ENCODE results near the gene ATRNL1.

Gene ATRNL1

DNA sequence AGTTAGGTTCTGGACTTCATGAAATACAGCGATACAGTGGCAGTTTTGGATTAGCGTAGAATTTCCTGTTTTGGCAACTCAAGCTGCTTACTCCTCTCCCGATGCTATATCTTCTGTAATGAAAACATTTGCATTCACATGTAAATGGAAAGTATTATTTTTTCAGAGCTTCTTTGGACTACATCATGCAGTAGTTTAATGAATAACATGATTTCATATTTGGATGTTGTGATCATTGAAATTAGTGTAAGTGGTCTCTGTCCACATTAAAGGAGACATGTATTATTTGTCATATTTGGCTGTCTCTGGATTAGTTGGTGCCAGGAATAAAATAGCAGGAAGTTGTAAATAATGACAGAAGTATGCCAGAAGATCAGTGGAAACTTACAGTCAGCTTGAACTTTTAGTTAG lies 848.2 kb downstream of the ATRNL1 start:
- DNase-seq (ENCODE audit: low read depth in 3 of 3, low spot score in 1 of 3): no peak

DNA sequence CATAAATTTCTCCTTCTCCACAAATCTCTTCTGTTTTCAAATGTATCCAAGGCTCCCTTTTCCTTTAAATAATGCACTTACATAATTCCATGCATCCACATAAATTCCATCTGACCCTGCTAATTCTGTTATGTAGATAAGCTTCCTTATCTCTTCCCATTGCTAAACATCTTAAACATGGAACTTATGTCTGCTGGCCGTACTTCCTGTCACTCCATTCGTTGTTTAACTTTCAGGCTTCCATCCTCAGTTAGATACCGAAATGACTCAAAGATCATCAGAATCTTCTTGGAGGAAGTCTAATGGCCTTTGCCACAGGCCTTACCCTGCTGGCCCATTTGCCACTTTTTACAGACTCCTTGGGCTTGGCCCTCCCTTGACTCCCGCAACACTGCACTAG lies 848.9 kb downstream of the ATRNL1 start:
- no peak for DNase-seq (ENCODE audit: low read depth in 3 of 3, low spot score in 1 of 3)

DNA sequence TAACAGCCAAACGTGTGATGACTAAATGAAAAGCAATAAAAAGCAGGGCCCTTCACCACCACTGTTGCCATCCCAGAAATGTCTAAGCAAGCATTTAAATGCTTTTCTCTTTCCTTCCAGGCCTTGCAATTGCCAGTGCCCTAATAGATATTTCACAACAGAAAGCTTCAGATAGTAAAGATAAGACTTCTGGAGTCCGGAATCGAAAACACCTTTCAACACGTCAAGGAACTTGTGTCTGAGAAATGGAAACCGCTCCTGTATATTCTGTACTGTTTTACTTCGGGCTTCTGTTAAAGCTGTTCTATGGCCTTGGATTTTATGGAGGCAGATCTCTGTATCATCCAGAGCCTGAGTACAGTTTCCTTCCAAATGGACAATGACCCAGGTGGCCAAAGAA lies 851.4 kb downstream of the ATRNL1 start:
- DNase-seq (ENCODE audit: low read depth in 3 of 3, low spot score in 1 of 3): no peak

DNA sequence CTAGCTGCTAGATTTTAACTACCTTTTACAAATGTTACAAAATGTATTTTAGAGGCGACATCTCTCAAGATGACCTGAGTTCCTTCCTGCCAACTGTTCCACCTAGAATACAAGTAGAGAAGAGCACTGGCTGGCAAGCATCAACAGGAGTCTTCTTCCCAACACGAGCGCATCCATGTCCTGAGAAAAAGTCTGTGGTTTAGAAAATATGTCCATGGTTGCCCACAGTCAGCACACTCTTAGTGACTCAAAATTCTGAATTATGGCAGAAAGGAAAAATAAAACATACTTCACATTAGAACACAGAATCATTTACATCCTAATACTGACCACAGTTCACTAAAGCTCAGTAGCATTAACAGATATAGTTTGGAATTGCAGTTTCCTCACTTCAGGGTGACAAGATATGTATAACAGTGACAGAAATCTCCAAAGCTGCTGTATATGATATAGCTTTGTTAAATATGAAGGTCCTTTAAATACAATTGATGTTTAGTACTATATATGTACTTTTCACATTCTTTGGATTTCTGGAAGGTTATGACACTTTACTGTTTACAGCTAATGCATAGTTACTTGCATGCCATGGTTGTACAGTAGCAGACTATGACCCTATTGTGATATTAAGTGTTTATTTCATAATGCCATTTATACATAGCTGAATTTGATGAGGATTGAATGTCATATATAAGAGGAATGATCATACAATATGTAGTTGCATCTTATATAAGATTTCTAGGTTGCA lies 852.7 kb downstream of the ATRNL1 start:
- no peak for DNase-seq (ENCODE audit: low read depth in 3 of 3, low spot score in 1 of 3)

DNA sequence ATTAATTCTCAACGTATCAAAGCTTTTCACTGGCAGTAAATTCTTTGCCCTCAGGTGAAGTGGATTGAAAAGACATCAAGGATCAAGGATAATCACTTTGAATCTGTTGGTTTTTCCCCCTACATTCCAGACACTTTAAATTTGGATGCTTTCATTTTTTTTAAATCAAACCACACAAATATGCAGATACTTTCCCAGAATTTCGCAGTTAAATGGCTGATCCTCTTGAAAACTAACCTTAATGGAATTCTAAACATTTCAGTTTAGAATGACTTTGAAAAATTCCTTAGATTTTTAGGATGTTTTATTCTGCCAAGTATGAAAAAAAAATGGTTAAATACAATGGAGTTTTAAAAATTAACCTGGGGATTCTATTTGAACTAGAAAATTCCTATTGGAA lies 853.9 kb downstream of the ATRNL1 start:
- DNase-seq (ENCODE audit: low read depth in 3 of 3, low spot score in 1 of 3): no peak

DNA sequence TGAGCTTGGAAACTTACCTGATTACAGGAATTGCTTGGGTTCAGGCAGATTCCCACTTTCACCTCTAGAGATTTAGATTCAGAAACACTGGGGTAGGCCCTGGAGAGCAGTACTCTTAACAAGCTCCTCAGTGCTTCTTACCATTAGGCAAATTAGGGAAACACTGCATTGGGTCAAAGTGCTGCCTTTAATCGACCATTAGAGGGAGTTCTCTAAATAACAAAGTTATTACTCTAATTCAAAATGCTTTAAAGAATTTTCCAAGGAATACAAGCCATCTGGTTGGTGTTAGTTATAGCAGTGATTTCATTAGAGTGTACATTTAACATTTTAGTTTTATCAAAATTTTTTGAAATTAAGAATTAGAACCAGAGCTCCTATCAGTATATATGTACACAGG lies 855.3 kb downstream of the ATRNL1 start:
- DNase-seq (ENCODE audit: low read depth in 3 of 3, low spot score in 1 of 3): no peak

DNA sequence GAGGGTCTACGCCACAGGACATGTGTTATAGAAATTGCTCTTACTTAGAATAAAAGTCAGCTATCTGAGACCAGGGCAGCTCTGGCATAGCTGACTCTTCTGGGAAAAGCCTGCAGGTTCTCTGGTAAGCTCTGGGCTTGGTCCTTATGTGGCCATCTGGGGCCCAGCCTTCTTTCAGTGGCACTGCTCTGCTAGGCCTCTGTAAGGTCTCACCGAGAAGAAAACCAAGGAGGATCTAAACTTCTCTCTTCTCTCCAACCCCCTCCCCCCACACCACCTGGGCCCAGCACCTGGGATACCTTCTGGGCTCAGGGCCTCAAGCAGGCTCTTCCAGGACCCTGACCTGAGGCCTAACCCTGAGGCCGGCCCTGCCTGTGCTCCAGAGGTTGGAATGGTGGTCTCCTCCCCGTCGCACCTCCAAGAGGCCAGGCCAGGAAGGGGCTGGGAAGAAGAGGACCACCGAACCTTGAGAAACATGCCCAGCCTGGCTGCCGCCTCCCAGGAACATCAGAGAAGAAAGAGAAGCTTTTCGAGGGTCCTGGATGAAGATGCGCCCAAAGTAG lies 856.2 kb downstream of the ATRNL1 start:
- DNase-seq (ENCODE audit: low read depth in 3 of 3, low spot score in 1 of 3): no peak

DNA sequence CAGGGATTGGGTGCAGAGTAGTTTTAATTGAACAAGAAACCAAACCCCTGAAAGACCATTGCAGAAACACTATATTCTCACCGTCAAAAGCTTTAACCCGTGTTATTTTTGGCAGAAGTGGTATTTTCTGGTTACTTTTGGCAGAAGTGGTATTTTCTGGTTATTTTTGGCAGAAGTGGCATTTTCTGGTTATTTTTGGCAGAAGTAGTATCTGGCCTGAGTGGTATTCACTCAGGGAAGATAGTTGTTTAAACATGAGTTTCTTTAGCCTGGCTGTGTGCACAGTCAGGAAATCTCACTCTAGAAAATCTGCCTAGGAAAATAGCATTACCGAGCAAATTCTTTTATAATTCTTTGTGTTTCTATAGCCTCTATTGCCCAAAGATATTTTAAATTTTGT lies 857.2 kb downstream of the ATRNL1 start:
- no peak for DNase-seq (ENCODE audit: low read depth in 3 of 3, low spot score in 1 of 3)

DNA sequence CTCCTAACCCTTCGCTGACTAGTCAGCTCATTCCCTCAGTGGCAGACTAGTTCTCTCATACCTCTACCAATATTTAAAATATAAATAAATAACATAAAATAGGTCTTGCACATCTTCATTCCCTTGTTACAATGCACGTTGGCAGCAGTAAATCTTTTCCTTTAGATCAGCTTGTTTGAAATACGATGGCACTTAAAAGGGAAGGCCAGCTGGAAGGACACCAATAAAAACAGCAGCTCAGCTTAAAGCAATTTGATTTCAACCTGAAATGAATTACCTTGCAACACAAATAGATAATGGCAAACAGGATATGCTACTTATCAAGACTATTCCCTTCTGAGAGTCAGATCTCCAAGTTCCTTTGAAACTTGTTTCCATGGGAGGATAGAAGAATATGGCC lies 858.1 kb downstream of the ATRNL1 start:
- no peak for DNase-seq (ENCODE audit: low read depth in 3 of 3, low spot score in 1 of 3)

DNA sequence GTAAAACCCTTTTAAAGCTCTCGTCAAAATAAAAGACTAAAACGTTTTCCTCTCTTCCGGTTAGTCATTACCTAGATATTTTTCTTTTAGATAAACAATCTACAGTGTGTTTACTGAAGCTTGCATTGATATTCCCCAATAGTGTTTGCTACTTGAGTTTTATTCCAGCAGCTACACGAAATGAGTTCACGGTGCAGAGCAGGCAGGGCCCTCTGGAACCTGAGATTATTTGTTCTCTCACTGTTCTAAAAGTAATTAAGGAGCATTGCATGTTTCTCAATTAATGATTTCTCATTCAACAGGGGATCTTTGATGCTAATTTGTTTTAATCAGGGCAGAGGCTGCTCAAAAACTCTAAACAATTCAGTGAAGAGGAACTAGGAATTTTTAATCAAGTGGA lies 860.1 kb downstream of the ATRNL1 start:
- no peak for DNase-seq (ENCODE audit: low read depth in 3 of 3, low spot score in 1 of 3)

DNA sequence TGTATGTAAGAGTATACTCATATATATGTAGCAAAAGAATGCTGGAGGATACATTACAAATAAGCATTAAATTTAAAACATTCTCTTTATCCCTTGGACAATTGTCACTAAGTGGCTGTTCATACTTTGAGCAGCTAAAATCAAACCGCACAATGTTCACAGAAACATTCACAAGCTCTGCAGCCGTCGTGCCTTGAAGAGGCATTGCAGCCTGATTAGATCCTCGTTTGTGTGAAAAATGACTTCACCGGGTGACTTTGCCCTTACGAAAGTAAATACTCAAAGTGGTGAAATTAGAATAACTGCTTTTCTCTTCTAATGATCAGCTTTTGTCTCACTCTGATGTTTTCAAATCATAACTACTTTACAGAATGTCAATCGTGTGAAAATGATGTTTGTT lies 860.8 kb downstream of the ATRNL1 start:
- DNase-seq (ENCODE audit: low read depth in 3 of 3, low spot score in 1 of 3): no peak

DNA sequence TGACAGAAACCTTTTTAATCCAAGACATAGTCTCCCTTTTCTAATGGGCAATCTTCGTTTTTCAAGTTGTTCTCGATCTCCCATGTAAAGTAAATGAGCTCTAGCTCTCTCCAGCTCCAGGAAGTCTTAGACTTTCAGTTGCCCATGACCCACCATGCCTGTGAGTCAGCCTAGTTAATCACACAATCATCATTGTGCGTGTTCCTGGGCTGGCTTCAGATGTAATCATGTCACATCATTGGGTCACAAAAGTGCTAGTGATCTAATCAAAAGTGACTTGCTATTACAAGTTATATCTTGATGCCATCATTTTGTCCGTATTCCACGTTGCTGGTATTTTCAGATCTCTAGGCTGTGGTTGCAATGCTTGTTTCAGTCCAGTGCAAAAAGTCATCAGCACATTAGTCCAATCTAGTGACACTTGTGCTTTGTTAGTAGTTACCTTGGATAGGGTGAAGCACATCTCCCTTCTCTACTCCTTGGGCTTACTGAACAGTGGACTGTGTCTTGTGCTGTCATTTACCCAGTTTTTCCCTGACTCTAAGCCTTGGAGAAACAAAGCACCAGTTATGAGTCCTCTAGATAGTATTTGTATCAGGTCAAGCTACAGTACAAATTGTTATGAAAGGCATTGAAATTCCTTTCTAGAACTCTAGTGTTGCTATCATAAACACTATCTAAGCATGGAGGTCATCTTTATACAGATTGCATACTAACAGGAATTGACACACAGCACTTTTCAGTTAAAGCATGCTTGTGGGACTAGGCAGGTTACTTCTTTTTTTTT lies 863.3 kb downstream of the ATRNL1 start:
- no peak for DNase-seq (ENCODE audit: low read depth in 3 of 3, low spot score in 1 of 3)

DNA sequence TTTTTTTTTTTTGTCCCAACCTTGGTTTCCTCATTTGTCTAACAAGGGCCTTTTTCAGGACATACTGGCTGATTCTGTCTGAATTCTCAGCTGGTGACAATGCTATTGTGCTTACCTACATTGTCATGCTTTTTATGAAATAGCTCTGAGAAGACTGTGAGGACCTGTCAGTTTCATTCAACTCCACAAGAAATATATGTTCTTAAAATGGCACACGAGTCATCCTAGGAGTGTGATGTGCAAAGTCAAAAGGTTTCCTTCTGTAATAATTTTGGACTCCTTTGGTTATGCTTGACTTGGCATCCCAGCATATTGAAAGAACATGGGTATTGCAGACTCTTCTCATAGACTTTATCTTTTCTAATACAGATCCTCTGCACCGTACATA lies 863.8 kb downstream of the ATRNL1 start:
- no peak for DNase-seq (ENCODE audit: low read depth in 3 of 3, low spot score in 1 of 3)

DNA sequence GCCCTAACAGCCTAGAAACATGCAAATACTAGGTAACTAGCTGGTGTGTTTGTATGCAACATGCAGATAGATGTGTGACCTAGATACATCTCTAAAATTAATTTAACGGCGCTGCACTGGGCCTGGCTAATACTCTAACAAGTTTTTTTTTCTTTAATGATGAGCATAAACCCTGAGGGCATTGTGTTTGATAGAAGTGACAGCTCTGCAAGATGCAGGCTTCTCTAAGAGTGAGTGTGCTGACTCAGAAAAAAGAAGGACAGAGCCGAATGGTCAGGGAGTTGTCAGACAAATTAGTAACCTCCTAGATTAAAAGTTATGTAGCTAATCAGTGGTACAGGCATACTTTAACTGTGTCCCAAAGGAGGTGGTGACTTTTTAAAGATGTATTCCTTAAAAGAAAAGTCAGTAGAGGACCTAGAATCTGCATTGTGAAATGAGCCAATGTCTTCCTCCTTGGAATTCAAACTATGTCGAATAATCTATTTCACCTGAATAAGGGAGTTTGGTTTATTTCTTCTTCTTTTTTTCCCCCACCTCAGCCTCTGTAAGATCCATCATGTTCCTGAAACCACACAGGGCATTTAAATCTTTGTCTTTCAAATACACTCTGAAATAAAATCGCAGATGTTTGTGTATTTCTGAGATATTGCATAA lies 864.7 kb downstream of the ATRNL1 start:
- DNase-seq (ENCODE audit: low read depth in 3 of 3, low spot score in 1 of 3): no peak

DNA sequence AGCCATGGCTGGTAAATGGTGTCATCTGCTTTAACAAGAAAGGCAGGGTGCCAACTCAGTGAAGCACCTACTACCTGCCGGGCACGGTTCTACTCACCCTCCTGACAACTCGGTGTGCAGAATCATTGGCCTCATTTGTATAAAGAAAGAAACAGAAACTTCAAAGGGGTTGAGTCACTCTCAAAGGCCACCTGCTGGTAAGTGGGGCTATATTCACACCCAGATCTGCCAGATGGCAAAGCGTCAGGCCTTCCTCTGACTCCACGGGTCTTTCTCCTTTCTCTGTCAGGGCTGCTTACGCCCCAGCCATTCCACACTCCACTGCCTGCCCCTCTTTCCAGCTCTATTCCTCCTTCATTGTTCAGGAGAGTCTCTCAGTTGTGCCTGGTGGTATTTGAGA lies 870.7 kb downstream of the ATRNL1 start:
- DNase-seq (ENCODE audit: low read depth in 3 of 3, low spot score in 1 of 3): no peak

DNA sequence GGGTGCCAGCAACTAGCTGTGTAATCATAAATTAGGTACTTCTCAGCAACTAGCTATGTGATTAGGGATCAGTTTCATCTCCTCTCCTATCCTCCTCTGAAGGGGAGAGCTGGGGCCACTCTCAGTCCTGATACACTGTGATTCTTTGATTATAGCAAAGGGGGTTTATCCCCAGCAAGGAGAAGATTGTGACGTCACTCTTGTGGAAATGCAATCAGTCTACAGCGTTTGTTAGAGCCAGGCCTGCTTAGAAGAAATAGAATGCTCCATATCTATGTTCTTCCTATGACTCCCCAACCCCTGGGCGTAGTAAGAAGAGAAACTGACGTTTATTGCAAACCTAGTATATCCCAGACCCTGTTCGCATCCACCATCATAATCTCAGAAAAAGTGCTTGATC lies 871.7 kb downstream of the ATRNL1 start:
- no peak for DNase-seq (ENCODE audit: low read depth in 3 of 3, low spot score in 1 of 3)

DNA sequence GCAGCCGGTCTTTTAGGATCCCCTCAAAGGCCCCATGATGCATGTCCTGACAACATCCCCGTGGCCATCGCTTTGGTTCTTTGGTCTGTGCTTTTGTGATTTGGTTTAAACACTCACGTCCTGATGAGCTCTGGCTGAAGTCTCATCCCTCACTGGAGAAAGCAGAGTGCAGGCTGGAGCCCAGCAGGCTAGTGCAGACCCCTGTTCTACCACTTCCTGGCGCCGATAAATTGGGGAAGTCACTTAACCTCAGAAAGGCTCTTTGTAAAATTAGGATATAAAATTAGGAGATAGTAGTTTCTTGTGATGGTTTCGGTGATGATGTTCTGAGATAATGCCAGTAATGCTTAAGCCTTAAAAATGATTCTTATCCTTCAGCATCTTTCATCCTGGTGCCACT lies 872.2 kb downstream of the ATRNL1 start:
- DNase-seq (ENCODE audit: low read depth in 3 of 3, low spot score in 1 of 3): no peak

DNA sequence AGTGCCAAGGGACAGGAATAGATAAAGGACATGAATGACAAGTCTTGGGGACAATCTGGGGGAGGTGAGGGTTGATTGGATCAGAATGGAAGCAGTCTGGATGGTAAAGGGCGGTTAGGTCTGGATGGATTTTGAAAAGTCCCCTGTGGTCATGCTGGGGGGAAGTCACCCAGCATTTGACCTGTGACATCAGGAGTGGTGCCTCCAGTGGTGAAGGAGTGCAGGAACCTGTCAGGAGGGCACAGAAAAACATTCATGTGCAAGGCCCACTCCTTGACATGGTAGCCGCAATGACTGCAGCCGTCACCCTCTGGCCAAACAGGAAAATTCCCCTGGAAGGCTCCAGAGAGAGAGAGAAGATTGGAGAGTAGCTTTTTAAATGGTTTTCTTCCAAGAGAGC lies 875.1 kb downstream of the ATRNL1 start:
- no peak for DNase-seq (ENCODE audit: low read depth in 3 of 3, low spot score in 1 of 3)

DNA sequence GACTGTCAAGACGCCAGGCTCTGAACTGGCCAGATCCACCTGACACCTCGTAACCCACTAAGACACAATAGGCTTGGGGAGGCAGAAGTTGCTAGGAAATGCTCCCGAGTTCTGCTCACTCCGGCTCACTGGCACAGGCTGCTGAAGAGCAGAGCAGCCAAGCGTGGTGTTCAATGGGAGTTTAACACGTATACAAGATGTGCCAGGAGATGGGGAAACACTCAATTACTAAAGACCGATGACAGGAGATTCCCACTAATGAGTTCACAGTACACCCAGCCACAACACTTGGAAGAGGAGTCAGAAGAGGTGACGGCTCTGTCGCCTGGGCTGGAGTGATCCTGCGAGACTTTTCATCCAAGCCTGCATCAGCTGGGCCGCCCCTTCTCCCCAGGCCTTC lies 876.4 kb downstream of the ATRNL1 start:
- no peak for DNase-seq (ENCODE audit: low read depth in 3 of 3, low spot score in 1 of 3)

DNA sequence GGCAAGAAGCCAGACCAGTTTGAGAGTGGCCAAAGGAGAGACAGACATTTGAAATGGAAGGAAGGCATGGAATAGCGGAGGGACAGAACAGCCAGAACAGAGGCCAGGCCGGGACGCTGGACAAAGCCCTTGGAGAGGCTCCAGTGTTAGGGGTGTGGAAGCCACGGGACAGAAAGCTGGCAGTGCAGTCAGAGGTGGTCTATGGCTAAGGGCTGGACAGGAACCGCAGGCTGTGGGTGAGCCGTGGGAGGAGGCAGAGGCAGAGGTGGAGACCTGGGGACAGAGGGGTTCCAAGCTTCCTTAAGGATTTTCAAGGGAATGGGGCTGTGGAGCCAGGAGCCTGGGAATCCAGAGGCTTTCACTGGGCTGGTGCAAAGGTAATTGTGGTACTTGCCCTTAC lies 878.8 kb downstream of the ATRNL1 start:
- no peak for DNase-seq (ENCODE audit: low read depth in 3 of 3, low spot score in 1 of 3)

DNA sequence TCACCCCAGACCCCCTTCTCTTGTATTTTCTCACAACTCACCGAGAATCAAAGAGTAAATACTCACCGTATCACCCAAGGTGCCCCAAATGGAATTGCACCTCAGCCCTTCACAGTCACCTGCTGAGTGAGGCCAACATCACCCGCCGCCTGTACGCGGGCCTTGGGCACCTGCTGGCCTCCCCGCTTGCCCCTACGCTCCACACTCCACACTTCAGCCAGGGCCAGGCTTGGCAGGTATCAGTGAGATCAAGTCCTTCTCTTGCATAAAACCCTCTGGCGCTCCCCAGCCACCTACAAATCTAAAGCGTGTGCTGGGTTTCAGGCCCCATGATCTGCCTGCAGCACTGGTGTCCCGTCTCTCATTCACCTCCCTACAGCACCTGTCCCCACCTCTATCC lies 879.3 kb downstream of the ATRNL1 start:
- no peak for DNase-seq (ENCODE audit: low read depth in 3 of 3, low spot score in 1 of 3)

DNA sequence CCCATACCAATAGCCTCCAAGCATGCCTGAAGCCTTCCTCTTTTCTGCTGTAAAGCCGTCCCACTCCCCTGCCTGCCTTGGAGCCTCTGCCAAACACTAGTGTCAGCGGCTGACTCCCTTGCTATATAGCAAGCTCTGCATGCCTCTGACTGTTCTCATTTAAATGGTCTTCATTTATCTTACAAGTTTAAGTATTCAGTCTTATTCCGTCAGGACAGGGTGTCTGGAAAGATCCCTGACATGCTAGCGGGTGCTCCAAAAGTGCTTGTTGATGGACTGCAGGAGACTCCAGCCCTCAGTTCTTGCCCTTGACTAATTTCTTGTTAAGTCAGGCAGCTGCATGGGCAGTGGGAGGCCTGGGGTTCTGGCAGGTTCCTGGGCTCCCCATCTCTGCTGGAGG lies 881.2 kb downstream of the ATRNL1 start:
- DNase-seq (ENCODE audit: low read depth in 3 of 3, low spot score in 1 of 3): no peak

Data from stimulated activated CD4-positive, alpha-beta T cell treated with anti-CD3 and anti-CD28 coated beads, TNF-alpha, amount 100 ng/mL, for 1 hour (primary cell).